GM21367 (cell line): ENCODE measurements around the gene BRINP3.

Source experiments
- ATAC-seq: cut with Tn5 transposase; IDR thresholded peaks from one replicate; pipeline ENCODE4 v1.9.1; 2021; ENCODE audit not compliant: unreplicated experiment

Gene BRINP3

DNA sequence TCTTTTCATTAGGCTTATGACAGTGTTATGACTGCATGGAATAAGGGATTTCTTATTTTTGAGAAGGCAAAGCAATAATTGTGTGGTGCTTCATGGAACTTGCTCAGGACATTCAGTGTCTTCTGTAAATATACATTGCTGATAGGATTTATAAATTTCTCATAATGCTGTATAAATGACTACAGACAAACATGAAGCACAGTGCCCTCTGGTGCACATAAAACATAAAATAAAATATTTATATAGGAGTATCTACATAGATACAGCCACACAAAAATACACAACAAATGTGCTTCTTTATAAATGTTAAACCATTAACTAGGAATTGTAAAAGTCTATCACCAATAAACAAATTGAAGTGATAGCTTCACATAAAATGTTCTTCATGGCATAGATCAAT lies 24.1 kb downstream of the BRINP3 start:
- no peak for ATAC-seq

GRCh38 chr1:190452272-190452848 lies 25.3 kb downstream of the BRINP3 start:
- ATAC-seq = no peak

- ATAC-seq = no peak
Observed at GRCh38 chr1:190444464-190444863, 33.2 kb downstream of the BRINP3 start.

- no peak for ATAC-seq
Observed at GRCh38 chr1:190439447-190439846, 38.2 kb downstream of the BRINP3 start.

- no peak for ATAC-seq
Observed at GRCh38 chr1:190436615-190437014, 41.0 kb downstream of the BRINP3 start.

GRCh38 chr1:190429932-190430331 lies 47.7 kb downstream of the BRINP3 start:
- no peak for ATAC-seq

DNA sequence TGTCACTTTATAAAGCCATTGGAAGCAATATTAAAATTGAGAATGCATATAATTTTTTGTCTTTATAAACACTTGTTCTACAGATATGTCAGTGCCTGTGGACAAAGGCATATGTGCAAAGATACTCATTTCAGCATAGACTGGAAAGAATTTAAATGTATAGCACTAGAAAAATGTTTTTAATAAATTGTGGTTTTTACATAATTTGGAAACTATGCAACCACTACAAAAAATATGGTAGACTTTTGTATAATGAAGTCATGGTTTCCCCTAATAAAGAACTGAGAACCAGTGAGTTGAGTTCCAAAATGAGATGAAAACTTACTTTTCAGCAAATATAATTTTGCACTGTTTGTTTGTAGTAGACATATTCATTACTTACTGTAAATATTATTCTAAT lies 48.5 kb downstream of the BRINP3 start:
- ATAC-seq = no peak

- no peak for ATAC-seq
Observed at GRCh38 chr1:190416239-190416638, 61.4 kb downstream of the BRINP3 start.

DNA sequence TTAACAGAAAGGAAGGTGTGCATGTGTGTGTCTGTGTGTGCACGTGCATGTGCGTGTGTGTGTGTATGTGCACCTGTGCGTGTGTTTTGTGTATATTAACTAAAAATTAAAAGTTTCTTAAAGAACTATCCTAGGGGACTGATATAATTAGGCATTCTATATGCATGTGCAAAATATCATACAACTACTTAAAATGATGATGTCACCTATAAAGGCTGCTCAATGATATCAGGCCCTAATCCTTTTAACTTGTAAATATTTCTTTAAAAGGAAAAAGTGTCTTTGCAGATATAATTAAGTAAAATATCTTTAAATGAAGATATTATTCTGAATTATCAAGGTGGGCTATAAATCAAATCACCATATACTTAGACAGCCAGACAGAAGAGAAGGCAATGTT lies 64.5 kb downstream of the BRINP3 start:
- ATAC-seq = no peak

- ATAC-seq = no peak
Observed at GRCh38 chr1:190403402-190403801, 74.3 kb downstream of the BRINP3 start.

DNA sequence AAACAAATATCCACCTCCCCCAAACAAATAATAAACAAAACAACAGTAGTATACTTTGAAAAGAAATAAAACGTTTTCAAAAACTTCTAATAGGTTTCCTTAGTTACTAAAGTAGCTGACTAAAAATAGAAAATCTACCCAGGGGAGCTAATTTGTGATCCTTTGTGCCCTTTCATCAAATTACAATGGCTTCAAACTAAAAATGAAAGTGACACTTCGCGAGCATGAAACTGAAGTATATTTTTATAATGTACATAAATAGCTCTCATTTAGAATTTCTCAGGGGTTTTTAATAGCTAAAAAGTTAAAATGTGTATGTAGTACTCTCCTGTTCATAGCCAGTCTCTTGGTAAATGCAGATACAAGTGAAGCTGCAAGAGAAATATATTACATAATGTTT lies 78.4 kb downstream of the BRINP3 start:
- ATAC-seq = no peak

- no peak for ATAC-seq
Observed at GRCh38 chr1:190391582-190391981, 86.1 kb downstream of the BRINP3 start.

- ATAC-seq = no peak
Observed at GRCh38 chr1:190377991-190378390, 99.7 kb downstream of the BRINP3 start.

- no peak for ATAC-seq
Observed at GRCh38 chr1:190377294-190377693, 100.4 kb downstream of the BRINP3 start.

GRCh38 chr1:190376044-190376443 lies 101.6 kb downstream of the BRINP3 start:
- no peak for ATAC-seq

DNA sequence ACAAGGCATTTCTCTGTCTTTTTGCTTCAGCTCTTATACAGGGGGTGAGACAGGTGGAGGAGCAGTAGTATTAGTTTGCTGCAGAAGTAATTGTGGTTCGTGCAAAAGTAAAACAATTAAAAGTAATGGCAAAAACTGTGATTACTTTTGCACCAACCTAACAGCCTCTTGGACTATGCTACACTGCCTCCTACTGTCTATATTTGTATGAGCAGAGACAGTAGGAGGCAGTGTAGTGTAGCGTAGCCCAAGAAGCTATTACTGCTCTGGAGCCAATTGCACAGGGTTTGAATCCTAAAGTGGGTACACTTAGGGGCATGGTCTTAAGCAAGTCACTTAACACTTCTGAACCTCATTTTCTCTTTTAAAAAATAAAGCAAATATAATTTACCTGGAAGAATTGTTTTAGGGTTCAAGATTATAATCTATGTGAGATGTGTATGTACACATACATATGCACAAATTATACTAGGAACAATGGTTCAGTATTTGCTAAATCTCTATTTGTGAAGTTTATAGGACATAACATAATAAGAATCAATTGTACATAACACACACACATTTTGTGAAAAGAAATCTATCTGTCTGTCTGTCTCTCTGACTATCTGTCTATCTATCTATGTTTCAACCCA lies 103.8 kb downstream of the BRINP3 start:
- peak; percentile 75 for ATAC-seq

GRCh38 chr1:190367200-190367599 lies 110.5 kb downstream of the BRINP3 start:
- ATAC-seq = no peak

- no peak for ATAC-seq
Observed at GRCh38 chr1:190365283-190365682, 112.4 kb downstream of the BRINP3 start.

GRCh38 chr1:190353538-190354101 lies 124.0 kb downstream of the BRINP3 start:
- no peak for ATAC-seq

- ATAC-seq = no peak
Observed at GRCh38 chr1:190344454-190344853, 133.2 kb downstream of the BRINP3 start.

GRCh38 chr1:190338829-190339228 lies 138.8 kb downstream of the BRINP3 start:
- no peak for ATAC-seq

GRCh38 chr1:190328871-190329270 lies 148.8 kb downstream of the BRINP3 start:
- no peak for ATAC-seq

DNA sequence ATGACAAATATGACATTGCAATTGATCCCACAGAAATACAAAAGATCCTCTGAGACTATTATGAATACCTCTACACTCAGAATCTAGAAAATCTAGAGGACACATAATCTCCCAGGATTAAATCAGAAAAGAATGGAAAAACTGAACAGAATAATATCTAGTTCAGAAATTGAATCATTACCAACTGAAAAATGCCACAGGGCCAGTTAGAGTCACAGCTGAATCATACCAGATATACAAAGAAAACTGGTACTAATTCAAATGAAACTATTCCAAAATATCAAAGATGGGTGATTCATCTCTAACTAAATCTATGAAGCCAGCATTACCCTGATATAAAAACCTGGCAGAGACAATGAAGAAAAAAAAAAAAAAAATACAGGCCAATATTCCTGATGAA lies 149.3 kb downstream of the BRINP3 start:
- no peak for ATAC-seq
